ENCODE results near the gene SLC25A13. TPM values are rescaled to one million over a fixed set of nuclear protein-coding genes. Genes with fewer than 3 reads are reported as not detected.

SLC25A13 gene
- total RNA-seq, 1 experiment from 2014 or later = 54.8 TPM

GRCh38 chr7:96204601-96205000 lies 117.3 kb downstream of the SLC25A13 start:
- DNase-seq (ENCODE audit: low read depth) = no peak

DNA sequence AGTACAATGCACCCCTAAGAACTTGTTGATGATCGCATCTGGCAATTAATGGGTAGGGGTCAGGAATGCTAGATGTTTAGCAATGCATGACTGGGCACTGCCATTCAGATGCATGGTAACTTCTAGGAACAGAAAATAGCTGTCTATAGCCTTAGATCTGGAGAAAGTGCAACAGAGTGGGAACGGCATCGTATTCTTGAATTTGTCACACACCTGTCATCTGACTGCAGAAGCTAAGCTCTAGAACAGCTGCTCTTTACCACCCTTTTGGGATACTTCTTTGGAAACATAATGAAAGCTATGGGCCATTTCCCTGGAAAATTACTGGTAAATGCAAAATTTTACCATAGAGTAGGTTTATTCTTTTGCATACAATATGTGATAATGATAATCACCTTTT lies 118.1 kb downstream of the SLC25A13 start:
- DNase-seq (ENCODE audit: low read depth) = no peak

- DNase-seq (ENCODE audit: low read depth) = no peak
These were observed 119.8 kb downstream of the SLC25A13 start for GRCh38 chr7:96202102-96202501.

DNA sequence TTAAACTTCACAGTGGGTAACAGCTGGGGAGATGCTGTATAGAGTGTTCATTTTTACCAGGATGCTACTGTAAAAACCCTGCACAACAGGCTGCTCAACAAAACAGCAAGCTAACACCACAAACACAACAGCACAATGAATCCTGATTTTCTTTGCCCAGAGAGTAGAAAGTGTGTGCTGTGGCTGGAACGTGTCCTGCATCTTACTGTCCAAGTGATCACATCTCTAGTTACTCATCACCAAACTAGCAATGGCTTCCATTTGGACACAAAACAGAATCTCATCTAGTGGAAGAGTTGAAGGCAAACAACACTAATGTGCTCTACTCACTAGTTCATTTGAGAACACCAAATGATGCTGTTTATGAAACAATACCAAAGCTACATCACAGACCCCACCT lies 121.2 kb downstream of the SLC25A13 start:
- DNase-seq (ENCODE audit: low read depth) = no peak

DNA sequence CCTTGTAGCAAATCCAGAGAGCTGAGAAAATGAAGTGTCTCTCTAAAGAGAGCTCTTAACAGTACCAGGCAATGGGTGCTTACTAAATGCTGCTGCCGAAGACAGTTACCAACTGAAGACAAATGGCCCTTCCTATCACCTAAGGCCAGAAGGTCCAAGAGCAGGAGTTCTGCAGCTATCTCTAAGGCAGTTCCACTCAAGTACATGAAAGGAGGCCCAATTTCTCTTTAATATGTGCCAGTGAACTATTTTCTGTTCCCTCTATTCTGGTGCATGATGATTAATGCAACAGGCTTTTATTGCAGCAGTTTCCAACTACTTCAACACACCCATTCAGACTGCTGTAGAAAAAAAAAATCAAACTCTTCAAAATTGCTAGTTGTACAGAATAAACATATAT lies 122.5 kb downstream of the SLC25A13 start:
- no peak for DNase-seq (ENCODE audit: low read depth)

- DNase-seq (ENCODE audit: low read depth) = no peak
These were observed 123.8 kb downstream of the SLC25A13 start for GRCh38 chr7:96198047-96198636.

DNA sequence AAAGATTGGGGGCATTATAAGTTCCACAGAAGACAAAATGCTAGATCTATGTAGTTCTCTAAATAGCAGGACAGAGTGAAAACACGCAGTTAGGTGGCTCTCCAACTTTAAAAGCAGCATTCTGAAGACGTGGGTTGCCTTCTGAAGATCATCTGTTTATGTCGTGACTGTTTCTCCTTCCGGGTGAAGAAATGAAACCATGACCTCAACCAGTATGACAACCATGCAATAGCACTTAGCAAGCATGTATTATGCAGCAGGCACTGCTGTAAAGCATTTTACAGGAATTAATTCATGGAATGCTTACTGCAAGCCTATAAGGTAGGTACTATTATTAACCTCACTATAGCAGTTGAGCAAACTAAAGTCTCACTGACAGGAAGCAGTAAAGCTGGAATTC lies 125.2 kb downstream of the SLC25A13 start:
- no peak for DNase-seq (ENCODE audit: low read depth)

DNA sequence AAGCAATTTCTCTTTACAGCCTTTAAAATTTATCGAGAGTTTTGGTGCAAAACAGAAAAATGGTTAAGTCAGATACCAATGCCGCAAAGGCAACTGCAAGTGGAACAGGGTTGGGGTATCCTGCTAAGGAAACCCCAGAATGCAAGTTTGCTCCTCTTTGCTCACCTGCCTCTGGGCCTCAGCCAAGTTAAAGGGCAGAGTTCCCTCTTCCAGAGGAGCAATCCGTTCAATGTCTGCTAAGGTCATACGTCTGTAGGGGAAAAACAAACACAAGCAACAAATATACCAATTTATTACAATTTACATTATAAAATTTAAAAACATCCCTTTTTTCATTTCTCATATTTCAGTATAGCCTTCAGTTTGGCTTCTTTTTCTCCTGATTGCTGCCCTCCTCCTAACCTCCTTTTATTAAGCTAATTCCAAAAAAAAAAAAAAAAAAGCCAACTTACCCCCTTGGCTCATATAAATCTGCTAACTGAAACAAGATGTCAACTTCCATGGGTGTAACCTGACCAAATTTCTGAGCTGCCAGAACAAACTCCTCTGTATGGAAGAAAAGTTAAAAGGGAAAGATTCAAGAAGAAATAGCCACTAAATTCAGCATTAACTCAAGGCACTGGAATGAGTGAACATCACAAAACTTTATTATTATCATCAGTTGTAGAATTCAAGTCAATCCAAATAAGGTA lies 132.6 kb downstream of the SLC25A13 start:
- DNase-seq (ENCODE audit: low read depth) = no peak

DNA sequence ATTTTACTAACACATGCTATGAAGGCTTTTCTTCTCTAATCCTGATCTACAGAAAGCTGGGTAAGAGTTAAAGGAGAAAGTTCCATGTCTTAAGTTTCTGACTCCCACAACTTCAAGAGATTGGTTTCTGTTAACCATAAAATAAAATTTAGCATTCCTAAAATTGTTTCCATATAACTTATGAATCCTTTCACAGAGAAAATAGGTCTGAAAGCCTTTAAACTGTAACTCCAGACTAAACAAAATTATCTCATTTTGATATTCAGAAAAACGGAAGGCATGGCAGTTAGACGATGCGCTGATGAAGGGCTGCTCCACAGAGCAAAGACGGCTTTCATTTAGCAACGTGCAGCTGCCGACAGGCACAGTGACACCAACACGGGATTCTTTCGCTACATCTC lies 133.3 kb downstream of the SLC25A13 start:
- DNase-seq (ENCODE audit: low read depth) = no peak

GRCh38 chr7:96188174-96188581 lies 133.7 kb downstream of the SLC25A13 start:
- no peak for DNase-seq (ENCODE audit: low read depth)

GRCh38 chr7:96187735-96188134 lies 134.2 kb downstream of the SLC25A13 start:
- DNase-seq (ENCODE audit: low read depth) = no peak

GRCh38 chr7:96184783-96185182 lies 137.1 kb downstream of the SLC25A13 start:
- no peak for DNase-seq (ENCODE audit: low read depth)

DNA sequence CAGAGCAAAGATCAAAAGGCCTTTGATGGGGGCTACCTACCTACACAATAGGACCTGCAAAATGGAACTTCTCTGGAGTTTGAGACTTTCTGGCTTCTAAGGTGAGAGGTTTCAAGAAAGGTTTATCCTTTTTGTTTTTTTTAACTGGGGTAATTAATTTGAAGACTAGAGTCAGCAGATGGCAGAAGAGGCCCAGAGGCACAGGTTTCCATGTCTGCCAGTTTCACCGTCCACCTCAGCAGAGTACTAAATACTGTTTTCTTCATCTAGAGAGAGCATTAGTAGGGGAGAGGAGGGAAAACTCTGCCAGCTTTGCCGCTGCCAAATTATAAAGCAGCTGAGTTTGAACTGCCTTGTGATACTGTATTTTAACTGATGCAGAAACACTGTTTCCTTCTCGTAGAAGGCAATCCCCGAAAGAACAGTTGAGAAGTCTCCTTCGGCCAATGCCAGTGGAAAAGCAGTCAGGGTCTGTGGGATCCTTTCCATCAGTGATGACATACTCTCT lies 138.7 kb downstream of the SLC25A13 start:
- DNase-seq (ENCODE audit: low read depth) = no peak

DNA sequence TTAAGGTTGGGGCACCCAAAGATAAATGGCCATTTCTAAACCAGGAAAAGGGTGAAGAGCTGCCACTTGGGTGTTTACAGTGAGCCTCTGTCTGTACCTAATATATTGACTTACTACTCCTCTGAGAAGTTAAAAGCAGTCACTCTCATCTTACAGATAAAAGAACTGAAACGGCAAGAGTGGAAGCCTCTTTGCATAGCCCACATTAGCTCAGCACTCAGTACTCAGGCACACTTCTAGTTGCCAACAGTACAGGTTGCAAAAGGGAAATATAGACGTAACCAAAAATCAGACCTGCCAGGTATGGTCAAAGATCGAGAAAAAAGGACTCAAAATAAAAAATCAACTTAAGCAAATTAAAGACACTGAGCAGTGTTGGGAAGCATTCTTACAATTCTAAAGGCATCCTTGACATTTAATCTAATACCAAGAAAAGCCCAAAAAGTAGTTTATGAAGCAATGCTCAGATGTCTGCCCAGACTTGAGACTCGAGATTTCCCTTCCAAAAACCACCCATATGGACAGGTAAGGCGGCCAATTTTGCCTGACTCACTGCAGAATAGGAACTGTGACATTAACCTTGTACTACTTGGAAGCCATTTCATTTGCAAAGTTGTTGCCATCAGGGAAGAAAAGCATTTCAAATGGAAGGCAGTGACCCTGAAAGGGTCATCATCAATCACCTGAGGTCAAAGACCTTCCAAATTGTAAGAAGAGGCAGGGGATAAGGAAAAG lies 139.3 kb downstream of the SLC25A13 start:
- DNase-seq (ENCODE audit: low read depth) = no peak

DNA sequence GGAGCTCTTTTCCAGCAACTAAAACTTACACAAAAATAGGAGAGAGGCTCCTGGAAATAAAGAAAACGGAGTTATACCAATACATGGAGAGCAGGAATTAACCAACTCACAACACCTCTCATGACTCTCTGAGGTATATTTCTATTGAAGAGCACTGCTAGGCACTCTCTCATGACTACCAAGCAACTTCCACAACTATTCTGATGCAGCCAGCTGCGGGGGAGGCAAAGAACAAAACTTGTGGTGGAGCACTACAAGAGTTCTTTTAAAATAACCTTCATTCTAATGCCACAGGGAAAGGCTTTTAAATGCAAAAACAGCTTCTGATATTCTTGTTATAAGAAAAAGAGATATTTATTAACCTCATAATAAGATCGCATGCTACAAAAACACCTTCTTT lies 140.7 kb downstream of the SLC25A13 start:
- DNase-seq (ENCODE audit: low read depth) = no peak

DNA sequence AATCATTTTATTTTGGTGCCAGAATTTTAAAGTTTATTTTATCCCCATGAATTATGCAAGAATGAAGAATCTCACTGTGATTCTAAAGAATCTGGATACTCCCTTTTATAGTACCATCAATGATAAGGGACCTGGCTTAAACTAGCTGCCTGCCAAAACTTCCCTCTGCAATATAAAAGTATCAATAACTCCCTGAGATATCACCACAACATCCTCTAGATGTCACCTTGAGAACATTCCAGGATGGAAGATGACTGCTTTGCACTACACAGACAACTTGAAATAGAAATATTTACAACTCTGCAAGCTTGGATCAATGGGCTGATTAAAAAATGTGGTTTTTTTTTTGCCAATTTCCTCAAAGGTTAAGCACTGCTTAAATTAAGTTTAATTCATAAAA lies 142.1 kb downstream of the SLC25A13 start:
- no peak for DNase-seq (ENCODE audit: low read depth)

- no peak for DNase-seq (ENCODE audit: low read depth)
These were observed 142.6 kb downstream of the SLC25A13 start for GRCh38 chr7:96179341-96179740.

GRCh38 chr7:96178581-96178980 lies 143.3 kb downstream of the SLC25A13 start:
- DNase-seq (ENCODE audit: low read depth) = peak; percentile 18

- no peak for DNase-seq (ENCODE audit: low read depth)
These were observed 144.5 kb downstream of the SLC25A13 start for GRCh38 chr7:96177353-96177752.

GRCh38 chr7:96174812-96175211 lies 147.1 kb downstream of the SLC25A13 start:
- no peak for DNase-seq (ENCODE audit: low read depth)

DNA sequence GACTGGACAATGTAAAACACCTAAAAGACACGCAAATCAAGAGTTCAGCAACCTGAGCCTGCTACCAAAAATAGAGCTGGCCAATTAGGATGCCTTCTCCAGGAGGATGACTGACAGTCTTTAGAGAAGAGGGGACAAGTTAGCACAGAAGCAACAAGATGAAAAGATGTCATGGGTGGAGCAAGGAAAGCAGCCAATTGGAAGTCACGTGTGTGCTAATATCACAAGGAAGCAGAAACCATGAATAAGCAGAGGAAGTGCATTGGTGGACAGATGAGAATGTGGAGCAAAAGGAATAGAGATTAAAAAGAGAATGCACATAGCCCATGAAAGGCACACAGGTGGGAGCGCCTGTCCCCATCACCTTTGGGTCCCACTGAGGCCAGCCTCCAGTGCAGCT lies 148.1 kb downstream of the SLC25A13 start:
- no peak for DNase-seq (ENCODE audit: low read depth)

DNA sequence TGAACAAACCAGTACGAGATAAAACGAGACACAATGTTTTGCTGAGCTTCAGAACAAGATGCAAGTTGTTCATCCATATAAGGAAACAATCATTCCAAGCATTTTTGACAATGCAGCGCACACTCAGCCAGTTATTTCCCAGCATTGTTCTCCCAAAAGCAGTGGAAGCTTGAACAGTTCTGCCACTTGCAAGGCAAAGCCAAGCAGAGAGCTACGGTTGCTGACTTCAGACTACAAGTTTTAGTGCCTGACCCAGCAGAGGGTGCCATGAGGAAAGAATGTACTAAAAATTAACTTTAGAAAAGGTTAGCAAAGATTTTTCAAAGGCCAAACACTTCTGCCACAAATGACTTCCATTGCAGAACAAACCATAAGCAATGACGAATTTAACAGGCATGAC lies 152.5 kb downstream of the SLC25A13 start:
- no peak for DNase-seq (ENCODE audit: low read depth)

DNA sequence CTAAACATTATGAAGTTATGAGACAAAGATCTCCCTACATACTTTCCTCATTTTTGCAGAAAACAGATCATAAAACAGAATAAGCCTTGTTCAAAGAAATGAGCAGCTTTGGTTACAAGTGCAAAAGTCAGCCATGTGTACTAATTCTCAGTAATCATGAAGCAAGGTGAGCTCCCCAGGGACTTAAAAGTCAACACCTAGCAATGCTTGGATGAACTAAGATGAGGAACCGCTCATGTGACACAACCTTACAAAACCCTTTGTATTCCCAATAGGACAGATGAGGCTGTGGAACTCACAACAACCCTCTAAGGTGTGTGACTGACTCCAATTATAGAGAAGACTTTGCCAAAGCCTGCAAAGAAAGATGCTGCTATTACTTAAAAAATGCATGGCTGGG lies 154.5 kb downstream of the SLC25A13 start:
- no peak for DNase-seq (ENCODE audit: low read depth)
